ENCODE data around the gene POLR3H.

DNA sequence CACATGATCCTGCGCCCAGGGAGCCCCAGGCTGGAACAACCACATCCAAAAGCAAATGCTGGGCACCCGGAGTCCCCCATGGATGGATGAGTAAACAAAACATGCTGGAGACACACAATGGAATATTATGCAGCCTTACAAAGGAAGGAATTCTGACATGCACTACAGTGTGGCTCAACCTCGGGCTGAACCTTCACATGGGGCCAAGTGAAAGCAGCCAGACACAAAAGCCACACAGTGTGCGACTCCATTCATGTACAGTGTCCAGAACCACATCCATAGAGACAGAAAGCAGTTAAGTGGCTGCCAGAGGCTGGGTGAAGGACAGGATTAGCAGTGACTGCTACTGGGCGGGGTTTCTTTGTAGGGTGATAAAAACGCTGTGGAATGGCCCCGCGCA is 10.1 kb downstream of the POLR3H start:
- no peak for TF ChIP-seq POLR2A (IDR thresholded peaks at IDR 0.05; ENCODE audit: low read length)
- TF ChIP-seq GATA1 (IDR thresholded peaks at IDR 0.05; ENCODE audit: low read depth, low read length), result no peak

Measured in erythroblast (primary cell).